ENCODE data around the gene S1PR1. TPM values are rescaled to one million over a fixed set of nuclear protein-coding genes. Genes with fewer than 3 reads are reported as not detected.
"Not testable (repeated sequence)": the region's sequence is repeated elsewhere in the genome, so short reads cannot be mapped to it uniquely, and the experiment has no call there.

S1PR1 gene
- total RNA-seq (2021) (0.15 and 0.68 TPM in 2 replicates), Bru-seq, nascent RNA (percentile 15 among the genes with signal in this experiment), BruChase-seq, experiment 1, labeled RNA remaining after a 2-hour chase (percentile 30 among the genes with signal in this experiment), BruChase-seq, experiment 2, labeled RNA remaining after a 6-hour chase (percentile 21 among the genes with signal in this experiment)
- long read RNA-seq = 0 reads

- Histone ChIP-seq H3K9me2 (ENCODE audit: insufficient read depth) (no peaks in the 10 kb centered on the region), H3K27me3 (ENCODE audit: insufficient read depth, low read depth) (peaks cover 4% of the 10 kb centered on the region; the same call in 1 of the 2 replicates), H3K9me3 (ENCODE audit: insufficient read depth, low read depth) (no peaks in the 10 kb centered on the region), H2AFZ (peak within 1 kb of the TSS; percentile 95), H3K4me1 (replicated peaks; ENCODE audit: insufficient read depth) (peaks cover 20% of the 10 kb centered on the region), H3K27ac (no peak within 1 kb of the TSS), H3K4me3 (peak within 1 kb of the TSS; percentile 77), H3K36me3 (ENCODE audit: low read depth) (no peaks in the 10 kb centered on the region), H4K20me1 (ENCODE audit: insufficient read depth) (no peaks in the 10 kb centered on the region), H3F3A (ENCODE audit: insufficient read depth, low read depth) (peaks cover 12% of the 10 kb centered on the region; the same call in 1 of the 2 replicates), H3K79me2 (ENCODE audit: low read depth) (no peaks in the 10 kb centered on the region), H3K4me2 (peak within 1 kb of the TSS; percentile 100)
- POLR2A ChIA-PET (ENCODE audit: unreplicated experiment) = no interaction called here
- CTCF ChIA-PET = interaction anchor here (0.7 to 1.4 kb wide), 2 partner anchors 9 to 52 kb away, joined by 3 read pairs; no protein-coding TSS in a partner anchor
- peak in 1 of 2 experiments; percentile 33 for DNase-seq
- BruUV-seq (replicated peaks) = no TSS peak
- intact Hi-C loops (cut with micrococcal nuclease; ENCODE audit: unreplicated experiment) = loop anchor here (2.0 to 10.0 kb wide), 4 partner anchors 20 to 234 kb away; no protein-coding TSS in a partner anchor
- TF ChIP-seq CTCF (conservative IDR thresholded peaks at IDR 0.05) (no peak), EZH2 (IDR thresholded peaks at IDR 0.05; ENCODE audit: low read depth) (no peak)
These were observed at the start of gene S1PR1 for GRCh38 chr1:101236516-101237228. TSS of gene S1PR1 (plus strand) at chr1:101237019. CDS start at chr1:101238985, 1,966 bp downstream.

- POLR2A ChIA-PET (ENCODE audit: unreplicated experiment) = interaction anchor here (0.6 kb wide), 1 partner anchor 174 kb away, joined by 4 read pairs; no protein-coding TSS in a partner anchor
- Histone ChIP-seq H3K79me2 (ENCODE audit: low read depth) (no peaks in the 10 kb centered on the region), H3K27ac (no peak overlapping the region), H3K27me3 (ENCODE audit: insufficient read depth, low read depth) (no peaks in the 10 kb centered on the region), H3K4me2 (peak overlapping the region; percentile 6; the same call in 1 of the 2 replicates), H3K4me1 (replicated peaks; ENCODE audit: insufficient read depth) (no peaks in the 10 kb centered on the region; the same call in 1 of the 2 replicates), H3F3A (ENCODE audit: insufficient read depth, low read depth) (no peaks in the 10 kb centered on the region), H3K9me3 (ENCODE audit: insufficient read depth, low read depth) (no peaks in the 10 kb centered on the region), H4K20me1 (ENCODE audit: insufficient read depth) (no peaks in the 10 kb centered on the region), H3K9me2 (ENCODE audit: insufficient read depth) (no peaks in the 10 kb centered on the region), H3K36me3 (ENCODE audit: low read depth) (no peaks in the 10 kb centered on the region), H2AFZ (no peak overlapping the region), H3K4me3 (no peak overlapping the region)
- TF ChIP-seq CTCF (conservative IDR thresholded peaks at IDR 0.05) (no peak), EZH2 (IDR thresholded peaks at IDR 0.05; ENCODE audit: low read depth) (no peak)
- DNase-seq = no peak
- CTCF ChIA-PET = interaction anchor here (0.6 to 0.8 kb wide), 3 partner anchors 13 to 65 kb away, joined by 3 read pairs; no protein-coding TSS in a partner anchor
- no TSS peak for BruUV-seq (replicated peaks)
- intact Hi-C loops (cut with micrococcal nuclease; ENCODE audit: unreplicated experiment) = no loop called here
These were observed 49.5 kb upstream of the S1PR1 start for GRCh38 chr1:101187297-101187696.

- no peak overlapping the region for H3K27ac ChIP-seq
- no TSS peak for BruUV-seq (replicated peaks)
- no peaks in the 10 kb centered on the region for H3K27me3 ChIP-seq (ENCODE audit: insufficient read depth, low read depth)
- intact Hi-C loops (cut with micrococcal nuclease; ENCODE audit: unreplicated experiment) = no loop called here
- no peak for DNase-seq
- ChIA-PET POLR2A (ENCODE audit: unreplicated experiment) (no interaction called here), CTCF (no interaction called here)
- no peaks in the 10 kb centered on the region for H4K20me1 ChIP-seq (ENCODE audit: insufficient read depth)
- no peak overlapping the region for H3K4me3 ChIP-seq
- TF ChIP-seq EZH2 (IDR thresholded peaks at IDR 0.05; ENCODE audit: low read depth) = no peak
- no peak for TF ChIP-seq CTCF (conservative IDR thresholded peaks at IDR 0.05)
- H3F3A ChIP-seq (ENCODE audit: insufficient read depth, low read depth) = no peaks in the 10 kb centered on the region
- H2AFZ ChIP-seq = no peak overlapping the region
- H3K4me2 ChIP-seq = no peak overlapping the region
- H3K4me1 ChIP-seq (replicated peaks; ENCODE audit: insufficient read depth) = peaks cover under 1% of the 10 kb centered on the region
- H3K9me3 ChIP-seq (ENCODE audit: insufficient read depth, low read depth) = no peaks in the 10 kb centered on the region
- no peaks in the 10 kb centered on the region for H3K9me2 ChIP-seq (ENCODE audit: insufficient read depth)
- H3K79me2 ChIP-seq (ENCODE audit: low read depth) = no peaks in the 10 kb centered on the region
- no peaks in the 10 kb centered on the region for H3K36me3 ChIP-seq (ENCODE audit: low read depth)
These were observed 48.5 kb upstream of the S1PR1 start for GRCh38 chr1:101188331-101188730.

- CTCF ChIA-PET = not testable (repeated sequence)
These were observed 47.9 kb upstream of the S1PR1 start for GRCh38 chr1:101188968-101189367.

More at GRCh38 chr1:101188968-101189367, 47.9 kb upstream of the S1PR1 start:
- DNase-seq; H3K4me2 ChIP-seq; H3F3A ChIP-seq (ENCODE audit: insufficient read depth, low read depth); H3K27ac ChIP-seq; H3K9me3 ChIP-seq (ENCODE audit: insufficient read depth, low read depth); H3K27me3 ChIP-seq (ENCODE audit: insufficient read depth, low read depth); H3K9me2 ChIP-seq (ENCODE audit: insufficient read depth); POLR2A ChIA-PET (ENCODE audit: unreplicated experiment); BruUV-seq (replicated peaks); H3K36me3 ChIP-seq (ENCODE audit: low read depth); H2AFZ ChIP-seq; H3K4me3 ChIP-seq; intact Hi-C loops (cut with micrococcal nuclease; ENCODE audit: unreplicated experiment); H4K20me1 ChIP-seq (ENCODE audit: insufficient read depth); H3K79me2 ChIP-seq (ENCODE audit: low read depth); H3K4me1 ChIP-seq (replicated peaks; ENCODE audit: insufficient read depth): not testable (repeated sequence)

All from PC-9 (cell line).